Uterine smooth muscle cell (primary cell): ENCODE results near the gene RTTN. TPM values are rescaled to one million over a fixed set of nuclear protein-coding genes. Genes with fewer than 3 reads are reported as not detected.

Source experiments
- total RNA-seq: library from RNA; depleted of rRNA; stranded (reverse); fragments of >200 nt; gene quantifications from 2 replicates; pipeline ENCODE4 v1.2.3, GENCODE V29; 2014

The RTTN gene
- total RNA-seq, result 18.0 and 37.2 TPM in 2 replicates

GRCh38 chr18:70205421-70206397 lies at the start of gene RTTN:
TSS of gene RTTN (minus strand) at chr18:70205687. CDS start at chr18:70205658, 29 bp downstream.

Other genes with a start within 250 kb of the RTTN start
- gene SOCS6, start 83.4 kb upstream of the RTTN start, total RNA-seq, result 51.1 and 57.6 TPM in 2 replicates